Activated CD4-positive, CD25-positive, alpha-beta regulatory T cell (primary cell): Measurements from ENCODE around the gene GP5.

Experiments used
- DNase-seq, 4 experiments: peaks; one replicate each; lab custom pipeline; 2025; lab: John Stamatoyannopoulos, UW

Gene GP5

DNA sequence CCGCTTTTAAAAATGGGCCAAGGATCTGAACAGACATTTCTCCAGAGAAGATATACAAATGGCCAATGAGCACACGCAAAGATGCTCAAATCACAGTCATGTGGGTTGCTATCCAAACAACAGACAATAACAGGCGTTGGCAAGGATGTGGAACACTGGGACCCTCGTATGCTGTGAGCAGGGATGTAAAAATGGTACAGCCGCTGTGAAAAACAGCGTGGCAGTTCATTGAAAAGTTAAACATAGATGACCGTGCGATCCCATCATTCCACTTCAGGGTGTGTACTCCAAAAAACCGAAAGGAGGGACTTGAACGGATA, 22.9 kb downstream of the GP5 start:
- DNase-seq, result no peak

- DNase-seq, result no peak
Observed at GRCh38 chr3:194375473-194376240, 23.4 kb downstream of the GP5 start.

DNA sequence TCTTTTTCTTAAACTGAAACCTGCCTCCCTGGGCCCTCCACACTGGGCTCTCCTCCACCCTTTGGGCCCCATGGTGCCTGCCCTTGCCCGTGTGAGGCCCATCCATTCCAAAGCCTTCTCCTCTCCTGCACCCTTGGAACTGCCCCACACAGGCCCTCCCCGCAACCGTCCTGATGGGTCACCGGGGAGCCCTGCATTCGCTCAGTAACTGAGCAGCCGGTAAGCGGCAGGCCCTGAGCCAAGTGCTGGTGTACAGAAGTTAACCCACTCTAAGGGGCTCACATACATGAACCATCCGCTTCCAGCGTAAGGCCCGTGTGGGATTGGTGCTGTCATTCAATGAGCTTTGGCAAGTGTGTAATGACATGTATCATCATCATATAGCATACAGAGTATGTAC, 24.1 kb downstream of the GP5 start:
- DNase-seq, result no peak

GRCh38 chr3:194373899-194374298, 25.2 kb downstream of the GP5 start:
- no peak for DNase-seq

DNA sequence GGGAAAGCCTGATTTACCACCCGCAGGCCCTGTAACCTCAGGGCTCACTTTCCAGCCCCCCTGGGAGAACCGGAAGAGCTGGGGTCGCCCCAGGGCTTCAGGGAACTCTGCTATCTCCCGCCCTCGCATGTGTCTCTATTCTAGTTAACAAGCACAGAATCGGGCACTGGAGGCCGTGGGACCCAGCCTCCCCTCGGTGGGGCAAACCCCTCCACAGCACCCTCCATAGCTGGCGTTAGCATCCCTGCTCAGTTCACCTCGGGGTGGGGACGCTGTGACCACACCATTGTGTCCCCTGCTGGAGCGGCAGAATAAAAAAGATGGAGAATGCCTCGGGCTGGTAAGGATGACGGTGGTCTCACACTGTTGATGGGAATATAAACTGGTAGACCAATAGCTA, 26.0 kb downstream of the GP5 start:
- DNase-seq, result no peak

DNA sequence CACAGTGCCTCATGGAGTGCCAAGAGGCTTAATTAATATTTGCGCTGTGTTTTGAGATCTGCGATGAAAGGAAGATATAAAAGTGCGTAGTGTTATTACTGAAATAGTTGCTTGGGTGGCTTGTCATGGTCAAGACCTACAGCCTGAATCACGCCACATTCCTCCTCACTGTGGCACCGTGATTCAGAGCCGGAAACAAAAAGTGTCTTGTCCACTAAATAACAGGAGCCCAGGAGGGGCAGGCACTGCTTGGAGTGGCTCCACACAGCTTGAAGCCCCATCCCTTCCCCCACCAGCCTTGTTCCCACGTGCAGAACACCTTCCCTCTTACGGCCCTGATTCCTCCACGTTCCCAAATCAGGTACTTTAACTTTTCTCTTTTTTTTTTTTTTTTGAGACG, 28.3 kb downstream of the GP5 start:
- no peak for DNase-seq

DNA sequence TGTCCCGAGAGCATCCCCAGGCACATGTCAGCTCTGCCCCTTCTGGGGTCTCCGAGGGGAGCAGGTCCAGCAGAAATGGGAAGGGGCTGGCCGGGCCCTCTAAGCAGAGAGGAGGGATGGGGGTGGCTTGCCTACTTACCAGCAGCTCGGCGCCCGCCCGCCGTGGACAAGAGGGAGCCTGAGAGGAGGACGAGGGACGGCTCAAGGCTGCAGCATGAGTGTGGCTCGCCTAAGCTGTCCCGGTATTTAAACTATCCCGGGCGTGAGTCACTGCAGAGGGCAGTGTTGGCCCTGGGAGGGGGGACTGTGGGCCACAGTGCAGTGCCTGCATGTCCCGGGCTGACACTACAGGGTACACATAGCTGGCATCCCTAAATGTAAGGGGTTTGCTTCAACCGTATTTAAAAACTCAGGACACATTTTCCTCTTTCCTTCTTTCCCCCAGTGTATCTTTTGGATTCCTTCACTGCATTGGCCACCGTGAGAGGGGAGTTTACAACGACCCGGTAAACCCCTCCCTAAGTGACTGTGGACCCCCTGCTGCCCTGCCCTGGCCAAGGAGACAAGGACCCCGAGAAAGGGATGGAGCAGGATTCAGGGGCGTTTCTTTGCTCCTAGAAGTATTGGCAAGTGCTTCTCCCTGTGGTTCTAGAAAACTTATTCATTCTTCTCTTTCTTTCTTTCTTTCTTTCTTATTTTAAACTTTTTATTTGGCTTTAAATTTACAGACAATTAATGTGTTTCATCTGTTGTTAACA, 29.4 kb downstream of the GP5 start, which contains the start of gene LRRC15:
Gene LRRC15, minus strand, starts transcription at position 222 of the 758 bp plus-strand sequence. CDS start 8,700 bp downstream, outside the sequence.
- no peak for DNase-seq

GRCh38 chr3:194368918-194369317, 30.1 kb downstream of the GP5 start:
- no peak for DNase-seq

GRCh38 chr3:194367992-194368841, 30.8 kb downstream of the GP5 start:
- no peak for DNase-seq

GRCh38 chr3:194365978-194366490, 33.0 kb downstream of the GP5 start:
- no peak for DNase-seq

DNA sequence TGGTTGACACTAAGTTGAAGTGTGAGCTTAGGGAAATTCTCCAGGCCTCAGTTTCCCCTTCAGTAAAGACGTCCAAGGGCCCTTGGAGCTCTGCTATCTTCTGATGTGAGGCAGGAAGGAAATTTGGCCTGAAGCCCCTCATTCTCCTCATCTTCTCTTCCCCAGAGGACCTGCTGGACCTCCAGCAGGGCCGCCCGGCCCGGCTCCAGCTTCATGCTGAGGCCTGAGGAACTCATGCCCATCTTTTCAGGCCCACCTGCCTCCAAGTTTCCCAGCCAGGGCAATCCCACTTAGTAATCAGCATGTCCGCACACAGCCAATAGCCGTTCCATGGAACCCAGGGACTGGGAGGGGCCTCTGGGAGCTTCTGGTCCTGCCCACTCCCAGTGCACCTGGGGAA, 33.5 kb downstream of the GP5 start:
- DNase-seq, result no peak

GRCh38 chr3:194364652-194365434, 34.2 kb downstream of the GP5 start:
- DNase-seq, result no peak

DNA sequence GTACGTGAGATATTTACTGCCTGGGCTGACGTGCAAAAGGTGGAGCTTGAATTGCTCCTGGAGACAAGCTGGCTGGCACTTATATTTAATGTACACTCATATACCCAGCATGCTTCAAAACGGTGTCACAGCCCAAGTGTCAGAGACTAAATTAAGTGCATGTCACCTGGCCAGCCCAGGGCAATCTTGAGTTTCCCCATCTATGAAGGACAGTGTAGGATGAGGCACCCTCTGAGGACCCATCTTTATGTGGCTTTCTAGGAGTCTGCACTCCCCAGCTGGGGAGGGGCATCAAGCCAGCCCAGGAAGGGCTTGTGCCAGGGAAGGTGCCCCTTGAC, 34.8 kb downstream of the GP5 start:
- no peak for DNase-seq

DNA sequence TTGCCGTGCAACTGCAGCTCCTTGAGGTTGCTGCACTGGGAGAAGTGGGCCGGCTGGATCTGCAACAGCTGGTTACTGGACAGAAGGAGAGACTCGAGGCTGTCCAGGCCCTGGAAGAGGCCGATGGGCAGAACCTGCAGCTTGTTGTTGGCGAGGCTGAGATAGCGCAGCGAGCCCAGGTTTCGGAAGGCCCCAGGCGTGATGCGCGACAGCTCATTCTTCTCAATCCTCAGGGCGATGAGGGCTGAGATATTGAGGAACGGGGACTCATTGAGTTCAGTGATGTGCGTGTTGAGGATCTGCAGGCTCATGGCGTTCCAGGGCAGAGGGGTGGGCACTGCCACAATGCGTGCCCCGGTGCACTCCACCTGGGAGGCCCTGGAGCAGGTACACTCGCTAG, 38.5 kb downstream of the GP5 start:
- DNase-seq, result no peak

GRCh38 chr3:194357681-194358080, 41.4 kb downstream of the GP5 start:
- DNase-seq, result no peak

DNA sequence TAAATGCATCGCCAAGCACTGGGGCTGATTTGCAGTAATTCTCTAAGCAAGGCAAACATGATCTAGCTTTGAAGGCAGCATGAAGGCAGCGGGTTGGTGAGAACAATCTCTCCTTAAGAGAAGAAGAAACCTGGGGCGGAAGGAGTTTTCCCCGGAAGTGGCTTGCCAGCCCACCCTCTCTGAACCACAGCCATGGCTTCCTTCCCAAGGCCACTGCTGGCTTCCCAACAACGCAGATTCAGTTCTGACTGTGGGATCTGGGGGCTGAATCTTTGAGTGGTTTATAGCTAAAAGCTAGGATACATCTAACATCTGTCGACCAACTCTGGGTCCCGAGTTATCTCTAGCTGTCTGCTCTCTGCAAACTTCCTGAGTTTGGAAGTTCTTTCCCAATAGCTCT, 43.7 kb downstream of the GP5 start:
- DNase-seq, result no peak

- DNase-seq, result no peak
Observed at GRCh38 chr3:194354315-194354714, 44.8 kb downstream of the GP5 start.

DNA sequence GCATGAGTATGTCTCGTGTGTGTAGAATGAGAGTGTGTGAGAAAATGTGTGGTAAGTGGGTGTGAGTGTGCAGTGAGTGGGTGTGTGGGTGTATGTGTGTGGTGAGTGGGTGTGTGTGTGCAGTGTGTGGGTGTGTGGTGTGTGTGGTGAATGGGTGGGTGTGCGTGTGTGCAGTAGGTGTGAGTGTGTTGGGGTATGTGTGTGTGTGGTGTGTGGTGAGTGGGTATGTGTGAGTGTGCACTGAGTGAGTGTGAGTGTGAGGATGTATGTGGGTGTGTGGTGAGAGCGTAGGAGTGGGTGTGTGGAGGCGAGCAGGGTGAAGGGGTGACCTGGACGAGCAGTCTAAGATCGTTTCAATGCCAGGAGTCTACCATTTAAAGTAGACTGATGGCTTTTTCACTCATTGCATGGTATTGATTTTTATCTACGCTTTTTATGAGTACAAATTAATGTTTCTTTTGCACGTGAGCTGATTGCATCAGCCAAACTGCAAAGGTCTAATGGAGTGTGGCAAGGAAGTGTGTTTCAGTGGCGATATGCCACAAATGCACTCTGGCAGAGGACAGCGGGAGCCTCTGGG, 46.3 kb downstream of the GP5 start:
- no peak for DNase-seq

DNA sequence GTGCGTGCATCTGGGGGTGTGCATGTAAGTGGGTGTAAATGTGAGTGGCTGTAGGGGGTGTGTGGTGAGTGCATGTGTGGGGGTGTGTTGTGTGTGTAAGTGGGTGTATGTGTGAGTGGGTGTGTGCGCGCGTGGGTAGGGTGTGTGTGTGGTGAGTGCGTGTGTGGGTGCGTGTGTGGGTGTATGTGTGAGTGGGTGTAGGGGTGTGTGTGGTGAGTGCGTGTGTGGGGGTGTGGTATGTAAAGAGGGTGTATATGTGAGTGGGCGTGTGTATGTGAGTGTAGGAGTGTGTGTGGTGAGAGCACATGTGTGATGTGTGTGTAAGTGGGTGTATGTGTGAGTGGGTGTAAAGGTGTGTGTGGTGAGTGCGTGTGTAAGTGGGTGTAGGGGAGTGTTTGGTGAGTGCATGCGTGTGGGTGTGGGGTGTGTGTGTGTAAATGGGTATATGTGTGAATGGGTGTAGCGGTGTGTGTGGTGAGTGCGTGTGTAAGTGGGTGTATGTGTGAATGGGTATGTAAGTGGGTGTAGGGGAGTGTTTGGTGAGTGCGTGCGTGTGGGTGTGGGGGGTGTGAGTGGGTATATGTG, 47.0 kb downstream of the GP5 start:
- DNase-seq, result no peak

- no peak for DNase-seq
Observed at GRCh38 chr3:194351080-194351672, 47.9 kb downstream of the GP5 start, which contains the start of gene CPN2. Gene CPN2, minus strand, starts transcription at chr3:194351328. Its CDS starts 8,626 bp downstream, at chr3:194342702.

DNA sequence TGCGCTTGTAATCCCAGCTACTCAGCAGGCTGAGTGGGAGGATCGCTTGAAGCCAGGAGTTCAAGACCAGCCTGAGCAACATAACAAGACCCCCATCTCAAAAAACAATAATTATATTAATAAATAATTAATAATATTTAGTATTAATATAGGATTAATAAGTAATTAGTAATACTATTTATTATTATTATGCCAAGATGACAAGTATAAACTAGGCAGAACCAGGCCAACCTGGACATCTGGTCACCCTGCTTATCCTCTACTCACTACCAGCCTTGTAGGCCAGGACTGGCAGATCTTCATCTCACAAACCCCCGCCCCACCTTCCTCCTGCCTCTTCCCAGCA, 48.4 kb downstream of the GP5 start:
- no peak for DNase-seq
